IMR-90 (cell line): ENCODE measurements around the gene VSTM5. TPM values are rescaled to one million over a fixed set of nuclear protein-coding genes. Genes with fewer than 3 reads are reported as not detected.
"Not testable (repeated sequence)": the region's sequence is repeated elsewhere in the genome, so short reads cannot be mapped to it uniquely, and the experiment has no call there.

Experiments used
- ATAC-seq: fragments of 200-7000 bp; cut with Tn5 transposase; 2 replicates; pipeline ENCODE4 v1.9.1; 2020; ENCODE audit warnings: low read depth, mild to moderate bottlenecking, moderate library complexity
- BruUV-seq: library from RNA; stranded (reverse); fragments of 400-500 nt; replicated peaks from 2 replicates; lab custom pipeline; 2021; lab: Mats Ljungman, UMichigan
- CTCF ChIA-PET: fragments of 300-600 bp; formaldehyde crosslinking; extraction: SDS; loops from one replicate; lab custom pipeline; 2021; ENCODE audit warnings: antibody characterized with exemption; lab: Yijun Ruan, JAX
- POLR2A ChIA-PET: fragments of 300-600 bp; sonication (Branson Sonifier 250); formaldehyde crosslinking; loops from one replicate; lab custom pipeline; 2022; ENCODE audit warnings: antibody characterized with exemption; ENCODE audit not compliant: unreplicated experiment; lab: Charles Lee
- DNase-seq: peaks from one replicate; pipeline ENCODE4 v3.0.0; 2013
- H2AFZ ChIP-seq: replicated peaks from 2 replicates; pipeline ENCODE3; 2013; ENCODE audit warnings: low read length, mild to moderate bottlenecking; ENCODE audit not compliant: poor library complexity
- H2AK5ac ChIP-seq: 2 replicates; pipeline ENCODE4 v1.6.1; 2013; ENCODE audit warnings: low read depth, low read length, inconsistent platforms
- H2AK9ac ChIP-seq: replicated peaks from 2 replicates; pipeline ENCODE3; 2013; ENCODE audit warnings: mild to moderate bottlenecking, low read depth, low read length, moderate library complexity; ENCODE audit not compliant: poor library complexity
- H2BK120ac ChIP-seq: 2 replicates; pipeline ENCODE4 v1.6.1; 2013; ENCODE audit warnings: low read depth, low read length, inconsistent platforms
- H2BK15ac ChIP-seq: 3 replicates; pipeline ENCODE4 v1.6.1; 2013; ENCODE audit warnings: low read depth, low read length, inconsistent platforms
- H2BK20ac ChIP-seq: 2 replicates; pipeline ENCODE4 v1.6.1; 2013; ENCODE audit warnings: low read depth, mild to moderate bottlenecking, inconsistent platforms, low read length, moderate library complexity
- H2BK5ac ChIP-seq: 2 replicates; pipeline ENCODE4 v1.6.1; 2013; ENCODE audit warnings: mild to moderate bottlenecking, low read depth, low read length, inconsistent platforms; ENCODE audit not compliant: poor library complexity, severe bottlenecking
- H3K14ac ChIP-seq: replicated peaks from 2 replicates; pipeline ENCODE4 v1.6.1; 2013; ENCODE audit warnings: low read depth, low read length, inconsistent platforms
- H3K18ac ChIP-seq: 2 replicates; pipeline ENCODE4 v1.6.1; 2013; ENCODE audit warnings: low read depth, low read length, control low read depth
- H3K23ac ChIP-seq: 2 replicates; pipeline ENCODE4 v1.6.1; 2013; ENCODE audit warnings: low read depth, low read length, inconsistent platforms
- H3K27ac ChIP-seq: 2 replicates; pipeline ENCODE4 v1.5.1; 2013; ENCODE audit warnings: mild to moderate bottlenecking, control low read depth, low read length; ENCODE audit not compliant: insufficient read depth
- H3K27me3 ChIP-seq: 2 replicates; pipeline ENCODE4 v1.6.1; 2013; ENCODE audit warnings: low read length; ENCODE audit not compliant: control insufficient read depth, insufficient read depth
- H3K36me3 ChIP-seq: 2 replicates; pipeline ENCODE4 v1.6.1; 2013; ENCODE audit warnings: low read length, mixed read lengths; ENCODE audit not compliant: control insufficient read depth, insufficient read depth
- H3K4ac ChIP-seq: 2 replicates; pipeline ENCODE4 v1.6.1; 2013; ENCODE audit warnings: low read depth, low read length, inconsistent platforms
- H3K4me1 ChIP-seq: 2 replicates; pipeline ENCODE4 v1.6.1; 2013; ENCODE audit warnings: low read length, mixed read lengths; ENCODE audit not compliant: control insufficient read depth, insufficient read depth
- H3K4me2 ChIP-seq: 2 replicates; pipeline ENCODE4 v1.6.1; 2013; ENCODE audit warnings: low read depth, mild to moderate bottlenecking, control low read depth, low read length, moderate library complexity
- H3K4me3 ChIP-seq: 2 replicates; pipeline ENCODE4 v1.5.1; 2013; ENCODE audit warnings: low read depth, mild to moderate bottlenecking, control low read depth, low read length, moderate library complexity; ENCODE audit not compliant: insufficient read depth
- H3K56ac ChIP-seq: 2 replicates; pipeline ENCODE4 v1.6.1; 2013; ENCODE audit warnings: low read length, inconsistent platforms; ENCODE audit not compliant: insufficient read depth; ENCODE audit errors: extremely low read depth
- H3K79me1 ChIP-seq, 2 experiments: 2 replicates each; pipeline ENCODE4 v1.6.1; 2013; ENCODE audit warnings: low read length in 2 of 2, inconsistent platforms in 1 of 2, low read depth in 1 of 2
- H3K9ac ChIP-seq: 2 replicates; pipeline ENCODE4 v1.6.1; 2013; ENCODE audit warnings: low read depth, low read length, control low read depth
- H3K9me1 ChIP-seq: 2 replicates; pipeline ENCODE4 v1.6.1; 2013; ENCODE audit warnings: low read length, inconsistent platforms; ENCODE audit not compliant: insufficient read depth
- H3K9me3 ChIP-seq: 2 replicates; pipeline ENCODE4 v1.6.1; 2013; ENCODE audit warnings: low read length; ENCODE audit not compliant: control insufficient read depth, insufficient read depth
- H4K20me1 ChIP-seq: 2 replicates; pipeline ENCODE4 v1.6.1; 2013; ENCODE audit warnings: low read length, inconsistent platforms; ENCODE audit not compliant: insufficient read depth
- H4K5ac ChIP-seq: 2 replicates; pipeline ENCODE4 v1.6.1; 2013; ENCODE audit warnings: mild to moderate bottlenecking, low read depth, low read length, control low read depth
- H4K8ac ChIP-seq, 2 experiments: 2 replicates each; pipeline ENCODE4 v1.6.1; 2013; ENCODE audit warnings: low read depth in 2 of 2, low read length in 2 of 2, control low read depth in 1 of 2, inconsistent platforms in 1 of 2
- H4K91ac ChIP-seq: 2 replicates; pipeline ENCODE4 v1.6.1; 2013; ENCODE audit warnings: low read depth, low read length, inconsistent platforms; ENCODE audit not compliant: insufficient read depth
- dilution Hi-C: fragments of 300-500 bp; cut with HindIII; formaldehyde crosslinking; loops from one replicate; pipeline ENCODE4 v1.14.3; 2018; ENCODE audit warnings: low sequenced_read_pairs; ENCODE audit not compliant: unreplicated experiment
- in situ Hi-C: fragments of 300-500 bp; cut with MboI; formaldehyde crosslinking; loops from 3 replicates; pipeline ENCODE4 v1.14.3; 2019; ENCODE audit warnings: low sequenced_read_pairs, inconsistent platforms, mixed read lengths
- intact Hi-C: fragments of 100-400 bp; cut with micrococcal nuclease; formaldehyde crosslinking; loops from 2 replicates; pipeline ENCODE4 v1.10.0; 2022
- polyA plus RNA-seq, 3 experiments: library from polyadenylated mRNA; depleted of rRNA; stranded (reverse); fragments of >200 nt; gene quantifications; 2 replicates each; pipeline ENCODE4 v1.2.3, GENCODE V29; 2012; ENCODE audit warnings: low replicate concordance in 1 of 3
- total RNA-seq: library from RNA; depleted of rRNA; stranded (reverse); fragments of >200 nt; gene quantifications from 2 replicates; pipeline ENCODE4 v1.2.3, GENCODE V29; 2012

Gene VSTM5
- total and polyA plus RNA-seq, 2 of the 4 experiments (the other 2 are of a cell fraction) = 0.36 to 0.43 TPM

- H2BK20ac ChIP-seq, intact Hi-C loops, H3K27ac ChIP-seq, H3K18ac ChIP-seq, H3K36me3 ChIP-seq, H3K4me2 ChIP-seq, H4K8ac ChIP-seq, H3K4me1 ChIP-seq, H3K9me1 ChIP-seq, in situ Hi-C loops, H2AK9ac ChIP-seq, CTCF ChIA-PET, H3K27me3 ChIP-seq, H3K4me3 ChIP-seq, H4K20me1 ChIP-seq, H2AFZ ChIP-seq, H4K5ac ChIP-seq, H2AK5ac ChIP-seq, H3K79me1 ChIP-seq, POLR2A ChIA-PET, H3K9ac ChIP-seq, H3K9me3 ChIP-seq, H2BK15ac ChIP-seq, H3K14ac ChIP-seq, H2BK5ac ChIP-seq, H2BK120ac ChIP-seq, H3K4ac ChIP-seq, DNase-seq, H4K91ac ChIP-seq, H3K56ac ChIP-seq, H3K23ac ChIP-seq, ATAC-seq, BruUV-seq, dilution Hi-C loops: not testable (repeated sequence)
Observed at GRCh38 chr11:93879114-93879513, 28.7 kb upstream of the VSTM5 start.
